K562 (cell line): Measurements from ENCODE around the gene RIN3. TPM values are rescaled to one million over a fixed set of nuclear protein-coding genes. Genes with fewer than 3 reads are reported as not detected.

Experiments
- ATAC-seq: fragments of 200-7000 bp; cut with Tn5 transposase; 3 replicates; pipeline ENCODE4 v1.9.1; 2020; ENCODE audit warnings: moderate library complexity
- BruUV-seq: library from RNA; stranded (reverse); fragments of 400-500 nt; replicated peaks from 2 replicates; lab custom pipeline; 2021; lab: Mats Ljungman, UMichigan
- CTCF ChIA-PET: fragments of 300-600 bp; formaldehyde crosslinking; extraction: SDS; loops from one replicate; lab custom pipeline; 2021; ENCODE audit warnings: low intra/inter-chr PET ratio; lab: Yijun Ruan, JAX
- POLR2A ChIA-PET: fragments of 300-600, 350-650 bp; sonication (Branson Sonifier 250); formaldehyde crosslinking; extraction: SDS; loops from one replicate; lab custom pipeline; 2021; ENCODE audit warnings: antibody characterized with exemption, inconsistent platforms; lab: Yijun Ruan, JAX
- DNase-seq, 4 experiments: peaks; one replicate each; pipeline versions ENCODE4 v3.0.0 to v3.0.0-alpha.2; 2011 to 2018; ENCODE audit warnings: low spot score in 3 of 4, mixed read lengths in 3 of 4; ENCODE audit errors: extremely low read depth in 1 of 4
- FAIRE-seq: peaks from 2 replicates; lab custom pipeline; 2011; peaks lifted over from hg19 to GRCh38; lab: Jason Lieb, UNC
- H2AFZ ChIP-seq: 2 replicates; pipeline ENCODE4 v1.6.0; 2011; ENCODE audit warnings: low read depth, low read length, control low read depth, inconsistent platforms
- H3K27ac ChIP-seq: fragments of 200-600 bp; 3 replicates; pipeline ENCODE4 v1.8.0; 2011; ENCODE audit warnings: low read depth, mild to moderate bottlenecking, control low read depth, inconsistent platforms, low read length, moderate library complexity, mixed read lengths; ENCODE audit errors: extremely low read depth
- H3K27me3 ChIP-seq, 2 experiments: fragments of 300-600 bp in 1 of 2; 2 replicates in 1 of 2; 3 replicates in 1 of 2; pipeline versions ENCODE4 v1.6.0 to v1.8.0; 2011; ENCODE audit warnings: inconsistent platforms in 2 of 2, low read length in 2 of 2, mild to moderate bottlenecking in 1 of 2, mixed read lengths in 1 of 2, moderate library complexity in 1 of 2; ENCODE audit not compliant: control insufficient read depth in 2 of 2, insufficient read depth in 2 of 2
- H3K36me3 ChIP-seq: fragments of 300-600 bp; 3 replicates; pipeline ENCODE4 v1.8.0; 2011; ENCODE audit warnings: mild to moderate bottlenecking, low read length, inconsistent platforms; ENCODE audit not compliant: control insufficient read depth, insufficient read depth
- H3K4me1 ChIP-seq, 2 experiments: fragments of 200-600 bp in 1 of 2; replicated peaks in 1 of 2; 2 replicates in 1 of 2; 3 replicates in 1 of 2; pipeline versions ENCODE4 v1.5.1 to v1.8.0; 2011; ENCODE audit warnings: inconsistent platforms in 2 of 2, low read length in 2 of 2, mild to moderate bottlenecking in 1 of 2, mixed read lengths in 1 of 2, moderate library complexity in 1 of 2; ENCODE audit not compliant: control insufficient read depth in 2 of 2, insufficient read depth in 2 of 2
- H3K4me2 ChIP-seq: 2 replicates; pipeline ENCODE4 v1.6.1; 2011; ENCODE audit warnings: low read length, control low read depth, inconsistent platforms, mixed read lengths; ENCODE audit not compliant: insufficient read depth
- H3K4me3 ChIP-seq: fragments of 200-600 bp; sonication (generic), shearing (Covaris generic); 2 replicates; pipeline ENCODE4 v1.5.1; 2016; ENCODE audit warnings: control low read depth, inconsistent platforms
- H3K79me2 ChIP-seq: fragments of 200-600 bp; 3 replicates; pipeline ENCODE4 v1.8.0; 2011; ENCODE audit warnings: low read length, inconsistent platforms; ENCODE audit not compliant: control insufficient read depth, insufficient read depth
- H3K9ac ChIP-seq, 2 experiments: 2 replicates each; pipeline versions ENCODE4 v1.6.0 to v1.6.1; 2011; ENCODE audit warnings: low read depth in 2 of 2, low read length in 2 of 2, control low read depth in 1 of 2, inconsistent platforms in 1 of 2, mild to moderate bottlenecking in 1 of 2, mixed read lengths in 1 of 2; ENCODE audit not compliant: insufficient read depth in 1 of 2
- H3K9me1 ChIP-seq: one replicate; pipeline ENCODE4 v1.6.0; 2011; ENCODE audit warnings: inconsistent platforms, mild to moderate bottlenecking, low read length, moderate library complexity; ENCODE audit not compliant: control insufficient read depth, insufficient read depth
- H3K9me3 ChIP-seq: replicated peaks from 2 replicates; pipeline ENCODE4 v1.5.1; 2011; ENCODE audit warnings: low read depth, low read length, inconsistent platforms; ENCODE audit not compliant: control insufficient read depth, insufficient read depth
- H4K20me1 ChIP-seq: replicated peaks from 2 replicates; pipeline ENCODE4 v1.6.1; 2011; ENCODE audit warnings: low read length, inconsistent platforms, mixed read lengths; ENCODE audit not compliant: control insufficient read depth, insufficient read depth
- CREB5 ChIP-seq: fragments of 250-450 bp; sonication (Bioruptor Pico); IDR thresholded peaks from 2 replicates; pipeline ENCODE4 v1.5.0; 2020; ENCODE audit warnings: mild to moderate bottlenecking
- EGR1 ChIP-seq: fragments of 450-650 bp; conservative IDR thresholded peaks from 2 replicates; pipeline ENCODE4 v1.6.1; 2017; ENCODE audit warnings: mild to moderate bottlenecking
- HCFC1 ChIP-seq: IDR thresholded peaks from 2 replicates; pipeline ENCODE4 v1.6.1; 2012; ENCODE audit warnings: low read depth, low read length, improper control_type of control experiment
- MNT ChIP-seq, 2 experiments: fragments of 450-650 bp; conservative IDR thresholded peaks; 2 replicates each; pipeline ENCODE4 v1.6.1; 2017; ENCODE audit warnings: mild to moderate bottlenecking in 2 of 2, moderate library complexity in 2 of 2
- MYNN ChIP-seq, 2 experiments: sonication (generic); formaldehyde crosslinking in 1 of 2; IDR thresholded peaks; 2 replicates each; pipeline versions ENCODE4 v1.5.0 to v1.6.1; 2016 to 2020; ENCODE audit warnings: antibody characterized with exemption in 1 of 2, missing genetic modification reagents in 1 of 2
- STAT6 ChIP-seq: sonication (generic); formaldehyde crosslinking; IDR thresholded peaks from 2 replicates; pipeline ENCODE4 v1.8.1; 2023; ENCODE audit warnings: mild to moderate bottlenecking, missing genetic modification reagents
- TFAP4 ChIP-seq: sonication (generic); formaldehyde crosslinking; IDR thresholded peaks from 2 replicates; pipeline ENCODE4 v1.8.0; 2022; ENCODE audit warnings: missing genetic modification reagents, mild to moderate bottlenecking, moderate library complexity, borderline replicate concordance
- THRA ChIP-seq: fragments of 450-650 bp; IDR thresholded peaks from 2 replicates; pipeline ENCODE4 v1.6.1; 2017; ENCODE audit warnings: mild to moderate bottlenecking, moderate library complexity
- ZEB2 ChIP-seq: fragments of 450-650 bp; IDR thresholded peaks from 2 replicates; pipeline ENCODE4 v1.6.1; 2016
- ZFP1 ChIP-seq: fragments of 450-650 bp; formaldehyde crosslinking; IDR thresholded peaks from 2 replicates; pipeline ENCODE4 v1.4.0; 2020; ENCODE audit warnings: mild to moderate bottlenecking, mixed read lengths
- WGBS: fragments of 100-300 bp; shearing (Covaris generic); methylation state at CpG from one replicate; pipeline ENCODE4 v1.1.6; 2016; ENCODE audit warnings: low coverage, mixed read lengths; ENCODE audit not compliant: insufficient coverage; ENCODE audit errors: missing lambda C conversion rate; 5-methylcytosine and 5-hydroxymethylcytosine counted together
- in situ Hi-C: fragments of 300-500 bp; cut with MboI; formaldehyde crosslinking; loops from 4 replicates; pipeline ENCODE4 v1.15.0; 2018; ENCODE audit warnings: inconsistent platforms, mixed read lengths
- intact Hi-C: fragments of 100-400 bp; cut with micrococcal nuclease; formaldehyde crosslinking; loops from 2 replicates; pipeline ENCODE4 v1.14.2; 2022
- polyA plus RNA-seq, 8 experiments: library from polyadenylated mRNA; depleted of rRNA in 4 of 8; stranded (reverse) in 5 of 8; unstranded in 3 of 8; fragments of >200 nt; fragmentation: Nextera tagmentation in 2 of 8; fragmentation: Illumina TruSeq in 1 of 8; extraction: Ambion mirVana in 2 of 8; extraction: Trizol in 1 of 8; gene quantifications; 2 replicates each; pipeline versions ENCODE4 v1.2.1 to v1.2.3, GENCODE V29; 2011 to 2014; ENCODE audit warnings: inconsistent platforms in 1 of 8, missing spikeins in 1 of 8
- total RNA-seq, 7 experiments: library from RNA; depleted of rRNA in 6 of 7; stranded (reverse); fragments of >200 nt in 6 of 7; fragmentation: Illumina TruSeq in 2 of 7; extraction: Trizol in 2 of 7; gene quantifications; 2 replicates each; pipeline versions ENCODE4 v1.2.1 to v1.2.3, GENCODE V29; 2011 to 2021; ENCODE audit warnings: low replicate concordance in 1 of 7

Gene RIN3
- total and polyA plus RNA-seq, 9 of the 15 experiments (the other 6 are each of a cell fraction or from before 2014, with no cell fraction given) = 0.01 to 0.49 (median 0.08) TPM; not detected in 5

GRCh38 chr14:92704036-92704804, 190.6 kb downstream of the RIN3 start (continued):
- TF ChIP-seq MNT (conservative IDR thresholded peaks at IDR 0.05) (no peak), CREB5 (no peak)
- TF ChIP-seq, all 486 proteins: peak for 0

- CTCF ChIA-PET = interaction anchor here (0.6 kb wide), 1 partner anchor 9 kb away, joined by 7 read pairs; no protein-coding TSS in a partner anchor
- no TSS peak for BruUV-seq
- TF ChIP-seq TFAP4 (no peak), ZFP1 (CRISPR knock-in tag) (no peak), HCFC1 (no peak), STAT6 (CRISPR knock-in tag) (no peak), MYNN (IDR thresholded peaks at IDR 0.05) (no peak), MYNN (CRISPR knock-in tag; IDR thresholded peaks at IDR 0.05) (no peak), ZEB2 (no peak), EGR1 (no peak), THRA (no peak)
Measured at GRCh38 chr14:92704821-92705220, 191.2 kb downstream of the RIN3 start.

More at GRCh38 chr14:92704821-92705220, 191.2 kb downstream of the RIN3 start:
- Histone ChIP-seq H3K27me3 (peaks cover 5 to 53% of the 10 kb centered on the region in 2 experiments; a peak in 3 of 5 replicates), H3K4me3 (no peak overlapping the region), H3K79me2 (no peaks in the 10 kb centered on the region), H3K27ac (no peak overlapping the region), H3K36me3 (no peaks in the 10 kb centered on the region), H4K20me1 (no peaks in the 10 kb centered on the region), H2AFZ (no peak overlapping the region), H3K4me2 (no peak overlapping the region), H3K9me3 (no peaks in the 10 kb centered on the region), H3K4me1 (no peaks in the 10 kb centered on the region), H3K9me1 (no peaks in the 10 kb centered on the region), H3K9ac (no peak overlapping the region)
- POLR2A ChIA-PET = no interaction called here
- in situ Hi-C loops (no loop called here), intact Hi-C loops (no loop called here)
- no peak for ATAC-seq
- 0% methylated on average over 9 of the region's 11 CpGs for WGBS
- DNase-seq = no peak
- no peak for FAIRE-seq
